GM23248 (cell line): ENCODE measurements around the gene NBDY. TPM values are rescaled to one million over a fixed set of nuclear protein-coding genes. Genes with fewer than 3 reads are reported as not detected.
A peak's percentile ranks its signal among the peaks of the same experiment; 100 is the strongest.

Experiments
- DNase-seq: peaks from one replicate; pipeline ENCODE4 v3.0.0-alpha.2; 2015
- H2AFZ ChIP-seq: fragments of 200-600 bp; sonication (generic); 2 replicates; pipeline ENCODE4 v1.6.1; 2016; ENCODE audit warnings: antibody characterized with exemption
- H3F3A ChIP-seq: fragments of 200-600 bp; sonication (generic); 2 replicates; pipeline ENCODE4 v1.6.1; 2016; ENCODE audit warnings: mild to moderate bottlenecking, antibody characterized with exemption, mixed run types; ENCODE audit not compliant: insufficient read depth
- H3K27ac ChIP-seq: fragments of 200-600 bp; sonication (generic); 2 replicates; pipeline ENCODE4 v1.5.1; 2016; ENCODE audit warnings: mild to moderate bottlenecking
- H3K27me3 ChIP-seq: fragments of 200-600 bp; sonication (generic); replicated peaks from 2 replicates; pipeline ENCODE4 v1.6.1; 2016; ENCODE audit warnings: mild to moderate bottlenecking; ENCODE audit not compliant: insufficient read depth
- H3K36me3 ChIP-seq: fragments of 200-600 bp; sonication (generic); 2 replicates; pipeline ENCODE4 v1.6.1; 2016; ENCODE audit warnings: low read depth, mild to moderate bottlenecking
- H3K4me1 ChIP-seq: fragments of 200-600 bp; sonication (generic); 2 replicates; pipeline ENCODE4 v1.6.1; 2016; ENCODE audit warnings: mild to moderate bottlenecking; ENCODE audit not compliant: insufficient read depth
- H3K4me2 ChIP-seq: fragments of 200-600 bp; sonication (generic); one replicate; pipeline ENCODE4 v1.6.1; 2016; ENCODE audit warnings: mild to moderate bottlenecking; ENCODE audit not compliant: unreplicated experiment
- H3K4me3 ChIP-seq: fragments of 200-600 bp; sonication (generic); 2 replicates; pipeline ENCODE4 v1.5.1; 2016; ENCODE audit warnings: mild to moderate bottlenecking
- H3K79me2 ChIP-seq: fragments of 200-600 bp; sonication (generic); 2 replicates; pipeline ENCODE4 v1.6.1; 2016; ENCODE audit warnings: mild to moderate bottlenecking; ENCODE audit not compliant: insufficient read depth
- H3K9ac ChIP-seq: fragments of 200-600 bp; sonication (generic); 2 replicates; pipeline ENCODE4 v1.6.1; 2016; ENCODE audit warnings: mild to moderate bottlenecking
- H3K9me2 ChIP-seq: fragments of 200-600 bp; sonication (generic); 2 replicates; pipeline ENCODE4 v1.6.1; 2016; ENCODE audit warnings: mixed run types, mild to moderate bottlenecking, moderate library complexity; ENCODE audit not compliant: insufficient read depth
- H3K9me3 ChIP-seq: fragments of 200-600 bp; sonication (generic); one replicate; pipeline ENCODE4 v1.6.1; 2017; ENCODE audit warnings: low read depth
- H4K20me1 ChIP-seq: fragments of 200-600 bp; sonication (generic); 2 replicates; pipeline ENCODE4 v1.6.0; 2016; ENCODE audit not compliant: insufficient read depth
- EZH2 ChIP-seq: fragments of 200-600 bp; sonication (generic); IDR thresholded peaks from 2 replicates; pipeline ENCODE4 v1.6.1; 2018; ENCODE audit warnings: antibody characterized with exemption, mild to moderate bottlenecking; ENCODE audit not compliant: insufficient read depth, poor library complexity, severe bottlenecking
- EZH2phosphoT487 ChIP-seq: fragments of 200-600 bp; sonication (generic); IDR thresholded peaks from 2 replicates; pipeline ENCODE4 v1.6.1; 2018; ENCODE audit warnings: antibody characterized with exemption, moderate library complexity, mild to moderate bottlenecking, low read depth; ENCODE audit not compliant: insufficient read depth
- WGBS, 2 experiments: methylation state at CpG; one replicate each; pipeline ENCODE4 v1.1.6; 2015 to 2017; ENCODE audit warnings: low lambda C conversion rate in 2 of 2, low coverage in 1 of 2; ENCODE audit errors: missing lambda C conversion rate in 2 of 2; 5-methylcytosine and 5-hydroxymethylcytosine counted together
- in situ Hi-C: fragments of 300-500 bp; cut with MboI; formaldehyde crosslinking; loops from 2 replicates; pipeline ENCODE4 v1.15.0; 2020
- polyA plus RNA-seq: library from polyadenylated mRNA; unstranded; fragments of >200 nt; fragmentation: Nextera tagmentation; extraction: Ambion mirVana; gene quantifications from 2 replicates; pipeline ENCODE4 v1.2.1, GENCODE V29; 2016
- total RNA-seq: library from RNA; depleted of rRNA; stranded (reverse); fragments of >200 nt; shearing (Covaris generic); gene quantifications from 2 replicates; pipeline ENCODE4 v1.2.3, GENCODE V29; 2014

The NBDY gene
- total and polyA plus RNA-seq, 2 experiments from 2014 or later: 8.5 to 193 TPM

DNA sequence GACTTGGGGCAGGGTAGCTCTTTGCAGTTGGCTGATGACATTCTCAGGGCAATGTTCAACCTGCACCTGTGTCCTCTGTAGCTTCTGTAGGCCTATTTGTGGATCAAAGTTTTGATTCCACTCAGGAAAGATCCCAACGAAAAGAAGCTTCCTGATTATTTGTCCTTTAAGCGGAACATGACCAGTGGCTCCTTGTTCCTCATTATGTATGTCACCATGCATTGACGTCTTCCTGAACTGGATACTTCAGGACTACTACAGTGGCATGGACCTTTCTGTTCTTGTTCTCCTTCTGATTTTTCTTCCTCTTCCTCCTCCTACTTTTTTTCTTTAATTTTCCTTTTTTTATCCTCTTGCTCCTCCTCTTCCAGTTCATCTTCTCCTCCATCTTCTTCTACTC is 62.4 kb downstream of the NBDY start:
- TF ChIP-seq EZH2 (no peak), EZH2phosphoT487 (no peak)
- Histone ChIP-seq H3K4me3 (no peak overlapping the region), H3K4me1 (no peaks in the 10 kb centered on the region), H3K4me2 (no peak overlapping the region), H4K20me1 (no peaks in the 10 kb centered on the region), H3K27ac (no peak overlapping the region), H2AFZ (no peak overlapping the region), H3K36me3 (no peaks in the 10 kb centered on the region), H3K79me2 (no peaks in the 10 kb centered on the region; the same call in 1 of the 2 replicates), H3K9me2 (no peaks in the 10 kb centered on the region), H3K9ac (no peak overlapping the region), H3F3A (no peaks in the 10 kb centered on the region), H3K9me3 (no peaks in the 10 kb centered on the region), H3K27me3 (no peaks in the 10 kb centered on the region)
- DNase-seq: no peak
- WGBS, 2 experiments: 100% methylated on average over 3 of the region's 3 CpGs; no CpG with 5 or more reads in 1 of the 2 experiments
- in situ Hi-C loops: no loop called here

DNA sequence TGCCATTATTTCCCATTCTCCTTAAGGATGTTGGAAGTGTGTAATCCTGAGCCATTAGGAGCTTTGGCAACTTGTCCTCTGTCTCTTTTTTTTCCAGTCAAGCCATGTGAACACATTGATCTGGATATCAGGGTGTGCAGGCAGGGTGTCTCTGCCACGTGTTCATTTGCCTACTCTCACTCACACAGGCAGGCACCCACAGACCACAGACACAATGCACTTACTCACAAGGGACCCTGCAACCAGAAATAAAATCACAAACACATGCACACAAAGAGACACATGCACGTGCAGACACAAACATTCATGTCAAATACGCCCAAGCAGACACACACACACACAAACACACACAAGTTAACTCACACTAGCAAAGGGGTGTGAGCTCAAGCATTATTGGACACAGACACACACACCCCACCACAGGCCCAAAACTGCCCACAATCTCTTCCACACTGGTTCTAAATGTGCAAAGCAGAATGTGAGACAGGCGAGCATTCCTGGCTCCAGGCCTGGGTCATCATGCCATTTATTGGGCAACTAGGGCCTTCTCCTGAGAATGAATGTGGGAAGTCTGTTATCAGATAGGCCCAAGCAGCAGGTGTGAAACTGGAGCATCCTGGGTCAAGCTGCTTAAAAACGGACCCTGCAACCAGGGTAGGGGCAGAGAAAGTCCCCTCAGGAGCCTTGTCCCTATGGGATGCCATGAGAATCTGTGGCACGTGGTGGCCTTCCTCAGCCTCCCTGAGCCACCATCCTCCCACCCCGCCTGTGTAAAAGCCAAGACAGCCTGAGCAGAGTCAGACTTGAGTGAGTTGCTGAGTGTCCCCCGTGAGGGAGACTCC is 63.4 kb downstream of the NBDY start:
- no peaks in the 10 kb centered on the region; the same call in 1 of the 2 replicates for H3K79me2 ChIP-seq
- no peaks in the 10 kb centered on the region for H3K9me2 ChIP-seq
- no peak for DNase-seq
- no peaks in the 10 kb centered on the region for H3K9me3 ChIP-seq
- 85 to 86% methylated on average over 7 to 8 of the region's 8 CpGs for WGBS, 2 experiments
- no peaks in the 10 kb centered on the region for H3F3A ChIP-seq
- H3K4me2 ChIP-seq: no peak overlapping the region
- H3K27ac ChIP-seq: no peak overlapping the region
- H3K27me3 ChIP-seq: no peaks in the 10 kb centered on the region
- no peaks in the 10 kb centered on the region for H4K20me1 ChIP-seq
- H3K9ac ChIP-seq: no peak overlapping the region
- no peaks in the 10 kb centered on the region for H3K36me3 ChIP-seq
- H2AFZ ChIP-seq: no peak overlapping the region
- H3K4me3 ChIP-seq: no peak overlapping the region
- TF ChIP-seq EZH2: no peak
- no peak for TF ChIP-seq EZH2phosphoT487
- H3K4me1 ChIP-seq: no peaks in the 10 kb centered on the region
- in situ Hi-C loops: no loop called here

DNA sequence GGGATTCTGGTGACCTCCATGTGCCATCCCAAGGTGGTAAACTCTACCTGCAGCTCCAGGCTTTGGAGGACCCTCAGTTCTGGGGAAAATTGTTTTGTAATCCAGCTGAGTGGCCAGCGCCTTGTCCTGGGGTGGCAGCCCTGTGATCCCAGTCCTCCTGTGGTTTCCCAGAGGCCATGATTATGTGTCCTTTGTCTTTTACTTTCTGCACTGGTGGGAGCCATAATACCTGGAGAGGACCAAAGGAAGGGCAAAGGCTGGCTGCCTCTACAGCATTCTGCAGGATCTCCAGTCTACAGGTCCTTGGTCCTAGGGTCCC is 64.0 kb downstream of the NBDY start:
- TF ChIP-seq EZH2phosphoT487 (no peak), EZH2 (no peak)
- Histone ChIP-seq H3F3A (no peaks in the 10 kb centered on the region), H3K4me2 (no peak overlapping the region), H3K79me2 (no peaks in the 10 kb centered on the region), H3K9ac (no peak overlapping the region), H3K4me1 (no peaks in the 10 kb centered on the region), H4K20me1 (no peaks in the 10 kb centered on the region), H3K36me3 (no peaks in the 10 kb centered on the region), H2AFZ (no peak overlapping the region), H3K27me3 (no peaks in the 10 kb centered on the region), H3K27ac (no peak overlapping the region), H3K4me3 (no peak overlapping the region), H3K9me3 (no peaks in the 10 kb centered on the region), H3K9me2 (no peaks in the 10 kb centered on the region)
- 100% methylated on average over 1 of the region's 1 CpG for WGBS, 2 experiments
- DNase-seq: no peak
- in situ Hi-C loops: no loop called here

DNA sequence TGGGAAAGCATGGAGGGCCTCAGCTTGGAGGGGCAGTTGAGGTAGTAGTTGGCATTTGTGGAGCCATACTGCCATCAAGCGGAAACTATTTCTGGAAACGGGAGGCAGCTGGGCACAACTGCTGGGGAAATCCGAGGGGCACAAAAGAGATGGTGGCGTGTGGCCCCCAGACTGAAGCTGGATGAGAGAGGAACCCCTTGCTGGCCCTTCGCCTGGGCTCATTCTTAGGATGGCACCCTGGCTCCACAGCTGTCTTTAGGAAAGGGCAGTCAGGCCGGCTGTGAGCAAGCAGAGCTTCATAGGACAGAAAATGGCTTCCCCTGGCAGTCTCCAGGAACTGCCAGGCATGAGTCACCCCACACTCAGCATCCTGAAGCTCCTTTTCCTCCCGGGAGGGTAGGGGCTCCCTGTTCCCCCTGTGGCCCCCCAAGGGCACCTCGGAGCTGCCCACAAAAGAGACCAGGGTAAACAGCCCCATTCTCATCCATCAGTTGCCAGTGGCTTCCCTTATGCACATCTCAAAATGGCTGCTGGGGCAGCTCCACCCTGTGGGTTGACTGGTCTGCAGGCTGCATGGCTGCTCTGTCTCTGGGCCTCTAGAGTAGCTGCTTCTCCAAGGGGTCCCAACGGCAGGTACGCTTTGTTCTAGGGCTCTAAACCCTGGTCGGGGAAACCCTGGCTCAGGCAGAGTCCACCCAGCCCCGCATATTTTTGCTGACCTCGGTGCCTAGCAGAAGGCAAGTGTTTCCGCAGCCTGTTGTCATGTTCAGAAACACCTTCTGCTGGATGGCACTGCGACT is 64.7 kb downstream of the NBDY start:
- Histone ChIP-seq H4K20me1 (no peaks in the 10 kb centered on the region), H3K4me3 (no peak overlapping the region), H3K79me2 (no peaks in the 10 kb centered on the region), H3K4me2 (no peak overlapping the region), H3K4me1 (no peaks in the 10 kb centered on the region), H3K9me3 (no peaks in the 10 kb centered on the region), H3F3A (no peaks in the 10 kb centered on the region), H3K27ac (no peak overlapping the region), H3K9me2 (no peaks in the 10 kb centered on the region), H3K9ac (no peak overlapping the region), H2AFZ (no peak overlapping the region), H3K36me3 (no peaks in the 10 kb centered on the region), H3K27me3 (no peaks in the 10 kb centered on the region)
- peak; percentile 54 for DNase-seq
- in situ Hi-C loops: no loop called here
- WGBS, 2 experiments: 85 to 86% methylated on average over 10 to 15 of the region's 15 CpGs
- TF ChIP-seq EZH2 (no peak), EZH2phosphoT487 (no peak)
